Tibial nerve (tissue), 4 donors: ENCODE data around the gene GRB7. TPM values are rescaled to one million over a fixed set of nuclear protein-coding genes. Genes with fewer than 3 reads are reported as not detected.

Source experiments
- DNase-seq, 2 donors: peaks; one replicate each; pipeline ENCODE4 v3.0.0-alpha.2; 2019; ENCODE audit warnings: low spot score in 2 of 2
- H3K27ac ChIP-seq, 4 donors: fragments of 200-600 bp; sonication (generic) in 3 of 4; one replicate each; pipeline ENCODE4 v1.5.1; 2017 to 2019; ENCODE audit warnings: mild to moderate bottlenecking in 1 of 4
- H3K27me3 ChIP-seq, 2 donors: fragments of 200-600 bp; sonication (generic) in 1 of 2; one replicate each; pipeline versions ENCODE4 v1.5.1 to v1.6.0; 2017 to 2019
- H3K36me3 ChIP-seq, 3 donors: fragments of 200-600 bp; sonication (generic); one replicate each; pipeline ENCODE4 v1.5.1; 2018 to 2019
- H3K4me1 ChIP-seq, 4 donors: fragments of 200-600 bp; sonication (generic) in 3 of 4; one replicate each; pipeline ENCODE4 v1.5.1; 2017 to 2019
- H3K4me3 ChIP-seq, 4 donors: fragments of 200-600 bp; sonication (generic) in 3 of 4; one replicate each; pipeline ENCODE4 v1.5.1; 2017 to 2019; ENCODE audit warnings: mild to moderate bottlenecking in 1 of 4, moderate library complexity in 1 of 4
- H3K9me3 ChIP-seq, 4 donors: fragments of 200-600 bp; sonication (generic) in 3 of 4; one replicate each; pipeline ENCODE4 v1.5.1; 2017 to 2019
- EP300 ChIP-seq, 2 donors: sonication (generic); formaldehyde crosslinking; IDR thresholded peaks; one replicate each; pipeline ENCODE4 v1.6.1; 2017; ENCODE audit warnings: antibody characterized with exemption in 2 of 2, mild to moderate bottlenecking in 1 of 2
- POLR2A ChIP-seq, 2 donors: fragments of 450-650 bp; IDR thresholded peaks; one replicate each; pipeline ENCODE4 v1.6.1; 2017; ENCODE audit warnings: antibody characterized with exemption in 2 of 2, mild to moderate bottlenecking in 2 of 2, moderate library complexity in 2 of 2
- WGBS, 2 donors: methylation state at CpG; one replicate each; pipeline ENCODE4 v1.1.5; 2018; 5-methylcytosine and 5-hydroxymethylcytosine counted together
- total RNA-seq, 4 donors: library from RNA; depleted of rRNA; stranded (reverse); fragments of >200 nt; gene quantifications; one replicate each; pipeline ENCODE4 v1.1.0, GENCODE V29; 2016
- TF ChIP-seq, protein P1 (sequence below), 5 experiments: fragments of 200-600 bp in 3 of 5; fragments of 450-650 bp in 2 of 5; sonication (generic) in 3 of 5; IDR thresholded peaks; one replicate each; pipeline ENCODE4 v1.5.1; 2016 to 2019; ENCODE audit warnings: antibody characterized with exemption in 5 of 5, mild to moderate bottlenecking in 3 of 5, moderate library complexity in 2 of 5

The GRB7 gene
- under 1 TPM in 3 of 4 donors, not detected in 1; 0.21 to 0.39 (median 0.30) TPM for total RNA-seq

DNA sequence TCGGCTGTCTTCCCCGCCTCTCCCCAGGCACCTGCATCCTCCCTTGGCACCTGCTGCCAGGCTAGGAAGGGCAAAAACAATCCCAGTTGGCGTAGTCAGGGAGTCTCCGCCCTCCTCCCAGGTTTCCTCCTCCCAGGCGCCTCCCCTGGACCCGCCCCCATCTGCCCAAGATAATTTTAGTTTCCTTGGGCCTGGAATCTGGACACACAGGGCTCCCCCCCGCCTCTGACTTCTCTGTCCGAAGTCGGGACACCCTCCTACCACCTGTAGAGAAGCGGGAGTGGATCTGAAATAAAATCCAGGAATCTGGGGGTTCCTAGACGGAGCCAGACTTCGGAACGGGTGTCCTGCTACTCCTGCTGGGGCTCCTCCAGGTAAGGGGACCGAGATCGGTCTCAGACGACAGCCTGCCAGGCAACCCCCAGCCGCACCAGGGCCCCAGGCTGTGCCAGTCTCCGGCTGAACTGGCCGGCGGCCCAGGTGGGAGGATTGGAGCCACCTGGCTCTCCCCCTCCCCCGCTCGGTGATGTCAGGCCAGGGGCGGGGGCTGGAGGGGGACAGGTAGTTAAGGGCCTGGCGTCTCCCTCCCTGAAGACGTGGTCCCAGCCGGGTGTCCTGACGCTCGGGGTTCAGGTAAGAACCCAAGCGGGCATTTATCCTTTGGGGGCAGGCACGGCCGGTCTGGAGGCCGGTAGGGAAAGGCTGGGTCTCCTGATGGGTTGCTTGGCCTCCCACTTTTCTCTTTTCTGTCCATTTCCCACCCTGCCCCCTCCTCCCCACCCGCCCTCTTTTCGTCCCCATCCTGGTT is at the start of gene GRB7:
TSS of gene GRB7 (plus strand) at position 179 of the 808 bp plus-strand sequence. CDS start 4,364 bp downstream, outside the sequence.
- no peak for DNase-seq
- peaks cover 0 to 31% (median 15%) of the 10 kb centered on the region in 4 donors for H3K4me1 ChIP-seq
- TF ChIP-seq, protein P1, sequence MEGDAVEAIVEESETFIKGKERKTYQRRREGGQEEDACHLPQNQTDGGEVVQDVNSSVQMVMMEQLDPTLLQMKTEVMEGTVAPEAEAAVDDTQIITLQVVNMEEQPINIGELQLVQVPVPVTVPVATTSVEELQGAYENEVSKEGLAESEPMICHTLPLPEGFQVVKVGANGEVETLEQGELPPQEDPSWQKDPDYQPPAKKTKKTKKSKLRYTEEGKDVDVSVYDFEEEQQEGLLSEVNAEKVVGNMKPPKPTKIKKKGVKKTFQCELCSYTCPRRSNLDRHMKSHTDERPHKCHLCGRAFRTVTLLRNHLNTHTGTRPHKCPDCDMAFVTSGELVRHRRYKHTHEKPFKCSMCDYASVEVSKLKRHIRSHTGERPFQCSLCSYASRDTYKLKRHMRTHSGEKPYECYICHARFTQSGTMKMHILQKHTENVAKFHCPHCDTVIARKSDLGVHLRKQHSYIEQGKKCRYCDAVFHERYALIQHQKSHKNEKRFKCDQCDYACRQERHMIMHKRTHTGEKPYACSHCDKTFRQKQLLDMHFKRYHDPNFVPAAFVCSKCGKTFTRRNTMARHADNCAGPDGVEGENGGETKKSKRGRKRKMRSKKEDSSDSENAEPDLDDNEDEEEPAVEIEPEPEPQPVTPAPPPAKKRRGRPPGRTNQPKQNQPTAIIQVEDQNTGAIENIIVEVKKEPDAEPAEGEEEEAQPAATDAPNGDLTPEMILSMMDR (IDR thresholded peaks at IDR 0.05), result no peak
- TF ChIP-seq EP300 (IDR thresholded peaks at IDR 0.05), result no peak
- no peak for TF ChIP-seq POLR2A (IDR thresholded peaks at IDR 0.05)
- H3K4me3 ChIP-seq, result peak within 1 kb of the TSS in 2 of 4 donors; percentile 24 to 31
- peak within 1 kb of the TSS in 1 of 4 donors; percentile 62 for H3K27ac ChIP-seq
- no peaks in the 10 kb centered on the region for H3K36me3 ChIP-seq
- 21% methylated on average over 30 to 31 of the region's 34 CpGs for WGBS, 2 donors
- peaks cover 0 to 65% of the 10 kb centered on the region in 2 donors for H3K27me3 ChIP-seq
- no peaks in the 10 kb centered on the region for H3K9me3 ChIP-seq

DNA sequence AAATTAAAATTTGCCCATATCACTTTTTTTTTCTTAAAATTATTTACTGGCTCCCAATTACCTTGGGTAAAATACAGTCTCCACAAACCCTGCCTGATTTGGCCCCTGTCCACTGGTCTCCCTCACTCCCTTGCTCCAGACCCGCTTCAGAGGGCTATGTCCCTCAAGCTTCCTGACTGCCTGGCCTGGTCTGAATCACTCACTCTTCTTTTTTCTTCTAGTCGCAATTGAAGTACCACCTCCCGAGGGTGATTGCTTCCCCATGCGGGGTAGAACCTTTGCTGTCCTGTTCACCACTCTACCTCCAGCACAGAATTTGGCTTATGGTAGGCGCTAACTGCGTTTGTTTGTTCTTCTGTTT is 49.3 kb upstream of the GRB7 start:
- H3K27ac ChIP-seq, result peak overlapping the region; percentile 71 to 95 (median 88)
- no peak for TF ChIP-seq POLR2A (IDR thresholded peaks at IDR 0.05)
- TF ChIP-seq EP300 (IDR thresholded peaks at IDR 0.05), result no peak
- TF ChIP-seq, protein P1 (IDR thresholded peaks at IDR 0.05), result no peak
- 17 to 18% methylated on average over 6 of the region's 6 CpGs for WGBS, 2 donors
- no peaks in the 10 kb centered on the region for H3K9me3 ChIP-seq
- H3K27me3 ChIP-seq, result no peaks in the 10 kb centered on the region
- DNase-seq, result no peak
- H3K4me3 ChIP-seq, result peak overlapping the region; percentile 51 to 86 (median 68)
- peaks cover 0 to 25% (median 0%) of the 10 kb centered on the region in 3 donors for H3K36me3 ChIP-seq
- H3K4me1 ChIP-seq, result peaks cover 0 to 18% (median 15%) of the 10 kb centered on the region in 4 donors

DNA sequence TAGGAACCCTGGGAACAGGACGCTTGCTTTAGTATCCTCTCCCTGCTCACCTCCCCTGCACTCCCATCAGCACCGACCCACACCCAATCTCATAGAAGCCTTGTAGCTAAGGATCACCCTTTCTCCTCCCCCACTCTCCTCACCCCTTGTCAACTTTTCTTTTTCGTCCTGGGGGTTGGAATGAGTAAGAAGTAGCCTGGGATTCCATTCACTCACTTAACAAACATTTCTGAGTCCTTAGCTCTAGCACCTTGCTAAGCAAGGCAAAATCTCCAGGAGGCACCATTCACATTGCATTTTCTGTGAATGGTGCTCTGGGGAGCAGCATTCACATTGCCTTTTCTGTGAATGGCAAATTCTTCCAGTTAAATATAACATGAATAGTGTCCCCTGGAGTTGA is 48.8 kb upstream of the GRB7 start:
- peak overlapping the region in 2 of 4 donors; percentile 51 to 67 for H3K4me3 ChIP-seq
- H3K27me3 ChIP-seq, result no peaks in the 10 kb centered on the region
- no peak overlapping the region for H3K27ac ChIP-seq
- H3K9me3 ChIP-seq, result no peaks in the 10 kb centered on the region
- TF ChIP-seq, protein P1 (IDR thresholded peaks at IDR 0.05), result no peak
- TF ChIP-seq EP300 (IDR thresholded peaks at IDR 0.05), result no peak
- TF ChIP-seq POLR2A (IDR thresholded peaks at IDR 0.05), result no peak
- peaks cover 0 to 18% (median 15%) of the 10 kb centered on the region in 4 donors for H3K4me1 ChIP-seq
- DNase-seq, result no peak
- peaks cover 0 to 20% (median 0%) of the 10 kb centered on the region in 3 donors for H3K36me3 ChIP-seq
- 28 to 35% methylated on average over 3 of the region's 3 CpGs for WGBS, 2 donors

DNA sequence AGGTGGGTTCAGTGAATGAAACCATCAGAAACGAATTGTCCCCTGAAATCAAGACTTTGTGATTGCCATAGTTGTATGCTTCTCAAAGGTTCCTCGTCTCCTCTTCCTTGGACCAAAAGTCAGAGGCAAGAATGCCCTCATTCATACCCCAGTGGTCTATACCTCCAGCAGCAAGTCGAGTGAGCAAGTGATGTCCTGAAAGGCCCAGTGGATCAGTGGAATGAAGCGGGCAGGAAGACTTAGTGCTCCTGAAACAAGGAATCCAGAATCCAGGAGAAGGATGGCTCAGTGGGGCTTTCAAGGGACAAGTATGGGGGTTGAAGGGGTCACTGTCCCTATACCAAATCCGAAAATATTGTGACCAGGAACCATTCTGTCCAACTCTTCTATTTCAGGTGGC is 43.1 kb upstream of the GRB7 start:
- no peak for TF ChIP-seq EP300 (IDR thresholded peaks at IDR 0.05)
- no peak for TF ChIP-seq POLR2A (IDR thresholded peaks at IDR 0.05)
- TF ChIP-seq, protein P1 (IDR thresholded peaks at IDR 0.05), result no peak

DNA sequence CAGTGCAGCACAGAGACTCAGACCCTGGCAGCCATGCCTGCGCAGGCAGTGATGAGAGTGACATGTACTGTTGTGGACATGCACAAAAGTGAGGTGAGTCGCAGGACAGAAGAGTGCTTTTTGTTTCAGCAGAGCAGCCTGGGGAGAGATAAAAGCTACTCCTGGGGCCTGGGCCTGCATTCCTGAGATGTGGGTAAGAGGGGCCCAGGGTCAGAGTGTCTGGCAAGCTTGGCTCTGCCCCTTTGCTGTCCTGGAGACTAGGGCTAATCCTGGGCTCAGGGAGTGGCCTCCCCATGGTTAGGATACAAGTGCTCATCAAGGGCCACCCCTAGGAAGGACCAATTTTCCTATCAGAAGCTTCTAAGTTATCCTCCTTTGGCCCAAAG is 42.7 kb upstream of the GRB7 start:
- Histone ChIP-seq H3K36me3 (peaks cover 0 to 6% (median 0%) of the 10 kb centered on the region in 3 donors), H3K4me3 (no peak overlapping the region), H3K4me1 (peaks cover 0 to 29% (median 0%) of the 10 kb centered on the region in 4 donors), H3K27me3 (no peaks in the 10 kb centered on the region), H3K27ac (peak overlapping the region; percentile 12 to 87 (median 68)), H3K9me3 (no peaks in the 10 kb centered on the region)
- TF ChIP-seq EP300 (IDR thresholded peaks at IDR 0.05) (no peak), POLR2A (IDR thresholded peaks at IDR 0.05) (no peak)
- WGBS, 2 donors, result 81 to 83% methylated on average over 2 of the region's 2 CpGs
- no peak for DNase-seq

More for the DNA sequence above, 43.1 kb upstream of the GRB7 start:
- Histone ChIP-seq H3K27me3 (no peaks in the 10 kb centered on the region), H3K4me3 (no peak overlapping the region), H3K27ac (peak overlapping the region in 3 of 4 donors; percentile 48 to 87 (median 87)), H3K4me1 (peaks cover 0 to 28% (median 0%) of the 10 kb centered on the region in 4 donors), H3K36me3 (peaks cover 0 to 6% (median 0%) of the 10 kb centered on the region in 3 donors), H3K9me3 (no peaks in the 10 kb centered on the region)
- no peak for DNase-seq
- WGBS, 2 donors, result 69 to 78% methylated on average over 5 of the region's 5 CpGs
